ENCODE results near the gene SLBP. TPM values are rescaled to one million over a fixed set of nuclear protein-coding genes. Genes with fewer than 3 reads are reported as not detected.

Gene SLBP
- total RNA-seq, 1 experiment from 2014 or later = 98.3 TPM

- Histone ChIP-seq H4K20me1 (ENCODE audit: low read length) (no peaks in the 10 kb centered on the region), H3K9me2 (replicated peaks; ENCODE audit: low read length) (no peaks in the 10 kb centered on the region), H3K4me2 (ENCODE audit: low read length) (no peak overlapping the region), H3K9ac (ENCODE audit: low read length) (no peak overlapping the region), H3K9me3 (ENCODE audit: low read length) (no peaks in the 10 kb centered on the region), H3K27me3 (ENCODE audit: low read length) (no peaks in the 10 kb centered on the region), H3K79me2 (ENCODE audit: low read length) (no peaks in the 10 kb centered on the region), H3K36me3 (ENCODE audit: low read depth, low read length) (no peaks in the 10 kb centered on the region), H2AFZ (ENCODE audit: low read length) (no peak overlapping the region), H3F3A (ENCODE audit: low read length, unreplicated experiment) (no peaks in the 10 kb centered on the region), H3K4me3 (ENCODE audit: low read length) (no peak overlapping the region), H3K4me1 (ENCODE audit: insufficient read depth, low read length) (no peaks in the 10 kb centered on the region), H3K27ac (ENCODE audit: low read length) (no peak overlapping the region)
- no TSS peak for BruUV-seq (replicated peaks)
- intact Hi-C loops (cut with micrococcal nuclease) = no loop called here
- ATAC-seq (no peak), DNase-seq (no peak)
- TF ChIP-seq EZH2phosphoT487 (IDR thresholded peaks at IDR 0.05; ENCODE audit: borderline replicate concordance, low read length) = no peak
- TF ChIP-seq EZH2 (IDR thresholded peaks at IDR 0.05; ENCODE audit: low read length, unreplicated experiment) = no peak
- TF ChIP-seq CTCF (conservative IDR thresholded peaks at IDR 0.05; ENCODE audit: low read depth, low read length) = no peak
- ChIA-PET CTCF (no interaction called here), POLR2A (ENCODE audit: unreplicated experiment) (no interaction called here)
Observed at GRCh38 chr4:1660948-1661677, 51.0 kb downstream of the SLBP start.

- Histone ChIP-seq H3K4me1 (ENCODE audit: insufficient read depth, low read length) (no peaks in the 10 kb centered on the region), H3K9me2 (replicated peaks; ENCODE audit: low read length) (no peaks in the 10 kb centered on the region), H3K9ac (ENCODE audit: low read length) (no peak overlapping the region), H3K4me2 (ENCODE audit: low read length) (no peak overlapping the region), H3F3A (ENCODE audit: low read length, unreplicated experiment) (no peaks in the 10 kb centered on the region), H3K27me3 (ENCODE audit: low read length) (no peaks in the 10 kb centered on the region), H3K4me3 (ENCODE audit: low read length) (no peak overlapping the region), H3K36me3 (ENCODE audit: low read depth, low read length) (no peaks in the 10 kb centered on the region), H2AFZ (ENCODE audit: low read length) (no peak overlapping the region), H3K9me3 (ENCODE audit: low read length) (no peaks in the 10 kb centered on the region), H3K27ac (ENCODE audit: low read length) (no peak overlapping the region), H3K79me2 (ENCODE audit: low read length) (no peaks in the 10 kb centered on the region), H4K20me1 (ENCODE audit: low read length) (no peaks in the 10 kb centered on the region)
- ATAC-seq (no peak), DNase-seq (no peak)
- no TSS peak for BruUV-seq (replicated peaks)
- intact Hi-C loops (cut with micrococcal nuclease) = no loop called here
- POLR2A ChIA-PET (ENCODE audit: unreplicated experiment) = no interaction called here
- TF ChIP-seq EZH2 (IDR thresholded peaks at IDR 0.05; ENCODE audit: low read length, unreplicated experiment) = no peak
- no peak for TF ChIP-seq CTCF (conservative IDR thresholded peaks at IDR 0.05; ENCODE audit: low read depth, low read length)
- TF ChIP-seq EZH2phosphoT487 (IDR thresholded peaks at IDR 0.05; ENCODE audit: borderline replicate concordance, low read length) = no peak
- CTCF ChIA-PET = no interaction called here
Observed at GRCh38 chr4:1659104-1660043, 52.7 kb downstream of the SLBP start.
